D721Med (cell line): ENCODE results near the gene PHLDB3.

Experiments used
- DNase-seq: peaks from one replicate; pipeline ENCODE4 v3.0.0; 2011; ENCODE audit warnings: low spot score; ENCODE audit not compliant: insufficient read length
- FAIRE-seq: peaks from 2 replicates; lab custom pipeline; 2011; peaks lifted over from hg19 to GRCh38; lab: Jason Lieb, UNC
- CTCF ChIP-seq: IDR thresholded peaks from 2 replicates; pipeline ENCODE4 v1.5.1; 2012; ENCODE audit warnings: mild to moderate bottlenecking, control low read depth; ENCODE audit not compliant: insufficient read depth; ENCODE audit errors: missing control alignments

Gene PHLDB3

GRCh38 chr19:43462785-43463380 is 41.7 kb downstream of the PHLDB3 start:
- FAIRE-seq, result no peak
- no peak for TF ChIP-seq CTCF

GRCh38 chr19:43462383-43462782 is 42.2 kb downstream of the PHLDB3 start:
- FAIRE-seq (no peak), DNase-seq (no peak)
- TF ChIP-seq CTCF, result no peak

More at GRCh38 chr19:43462785-43463380, 41.7 kb downstream of the PHLDB3 start:
- no peak for DNase-seq

GRCh38 chr19:43461303-43461702 is 43.2 kb downstream of the PHLDB3 start:
- no peak for FAIRE-seq
- DNase-seq, result no peak
- TF ChIP-seq CTCF, result no peak

- TF ChIP-seq CTCF, result no peak
- FAIRE-seq (no peak), DNase-seq (no peak)
These were observed 44.1 kb downstream of the PHLDB3 start for GRCh38 chr19:43460362-43461016.

- FAIRE-seq, result no peak
These were observed 46.7 kb downstream of the PHLDB3 start for GRCh38 chr19:43457809-43458208.

GRCh38 chr19:43455321-43456113 is 49.0 kb downstream of the PHLDB3 start:
- no peak for TF ChIP-seq CTCF
- DNase-seq (no peak), FAIRE-seq (no peak)

More at GRCh38 chr19:43457809-43458208, 46.7 kb downstream of the PHLDB3 start:
- no peak for TF ChIP-seq CTCF
- DNase-seq, result no peak

GRCh38 chr19:43454031-43454430 is 50.5 kb downstream of the PHLDB3 start:
- DNase-seq (no peak), FAIRE-seq (no peak)
- no peak for TF ChIP-seq CTCF
